Activated CD8-positive, alpha-beta T cell treated with anti-CD3 and anti-CD28 coated beads for 36 hours (primary cell): ENCODE measurements around the gene EEF2K. TPM values are rescaled to one million over a fixed set of nuclear protein-coding genes. Genes with fewer than 3 reads are reported as not detected.

Experiments
- ATAC-seq: fragments of 200-7000 bp; cut with Tn5 transposase; one replicate; pipeline ENCODE4 v1.10.0; 2021; ENCODE audit warnings: mild to moderate bottlenecking, moderate library complexity
- CTCF ChIA-PET: fragments of 350-600 bp; sonication (Branson Sonifier 250); formaldehyde crosslinking; loops from one replicate; lab custom pipeline; 2021; ENCODE audit warnings: antibody characterized with exemption; lab: Charles Lee
- POLR2A ChIA-PET: fragments of 350-600 bp; sonication (Branson Sonifier 250); formaldehyde crosslinking; loops from one replicate; lab custom pipeline; 2021; ENCODE audit warnings: antibody characterized with exemption; lab: Charles Lee
- DNase-seq: peaks from one replicate; pipeline ENCODE4 v3.0.0-alpha.2; 2020
- H3K27ac Mint-ChIP-seq: one replicate; pipeline ENCODE4 v1.8.0; 2021; ENCODE audit warnings: mild to moderate bottlenecking, mixed read lengths
- H3K27me3 Mint-ChIP-seq: one replicate; pipeline ENCODE4 v1.8.0; 2021; ENCODE audit warnings: mixed read lengths
- H3K36me3 Mint-ChIP-seq: one replicate; pipeline ENCODE4 v1.8.0; 2021; ENCODE audit warnings: low read depth, mixed read lengths
- H3K4me1 Mint-ChIP-seq: one replicate; pipeline ENCODE4 v1.8.0; 2021; ENCODE audit warnings: low read depth, mixed read lengths
- H3K4me3 Mint-ChIP-seq: one replicate; pipeline ENCODE4 v1.8.0; 2021; ENCODE audit warnings: mild to moderate bottlenecking, moderate library complexity, mixed read lengths
- H3K9me3 Mint-ChIP-seq: one replicate; pipeline ENCODE4 v1.8.0; 2021; ENCODE audit warnings: mixed read lengths
- CTCF ChIP-seq: fragments of 200-600 bp; IDR thresholded peaks from one replicate; pipeline ENCODE4 v1.8.0; 2022; ENCODE audit warnings: antibody characterized with exemption, mild to moderate bottlenecking
- intact Hi-C: fragments of 100-400 bp; cut with micrococcal nuclease; formaldehyde crosslinking; loops from one replicate; pipeline ENCODE4 v1.10.0; 2022
- total RNA-seq, 2 experiments: library from RNA; stranded (reverse); gene quantifications; one replicate each; pipeline ENCODE4 v1.2.3, GENCODE V29; 2021

EEF2K gene
- total RNA-seq, 2 experiments from 2014 or later: 28.6 to 31.2 TPM

GRCh38 chr16:22188595-22189442 is 17.3 kb upstream of the EEF2K start:
- ChIA-PET CTCF (interaction anchor here (0.6 to 5.9 kb wide), 46 partner anchors 8 to 532 kb away, joined by 3 to 82 read pairs (median 4); partner anchors contain the start of genes MOSMO, PDZD9, POLR3E and UQCRC2), POLR2A (interaction anchor here (0.6 to 8.7 kb wide), 11 partner anchors 10 to 236 kb away, joined by 3 to 113 read pairs (median 4); partner anchors contain the start of genes EEF2K, MOSMO, UQCRC2 and VWA3A)
- peaks cover 3% of the 10 kb centered on the region for H3K36me3 Mint-ChIP-seq
- peak overlapping the region; percentile 94 for H3K4me3 Mint-ChIP-seq
- DNase-seq: peak; percentile 78
- H3K9me3 Mint-ChIP-seq: peaks cover 5% of the 10 kb centered on the region
- peak; percentile 90 for TF ChIP-seq CTCF
- intact Hi-C loops: loop anchor here (2.0 to 5.0 kb wide), 3 partner anchors 92 to 237 kb away; partner anchors contain the start of gene UQCRC2
- H3K27me3 Mint-ChIP-seq: no peaks in the 10 kb centered on the region
- peak overlapping the region; percentile 100 for H3K27ac Mint-ChIP-seq
- H3K4me1 Mint-ChIP-seq: peaks cover 43% of the 10 kb centered on the region
- no peak for ATAC-seq

DNA sequence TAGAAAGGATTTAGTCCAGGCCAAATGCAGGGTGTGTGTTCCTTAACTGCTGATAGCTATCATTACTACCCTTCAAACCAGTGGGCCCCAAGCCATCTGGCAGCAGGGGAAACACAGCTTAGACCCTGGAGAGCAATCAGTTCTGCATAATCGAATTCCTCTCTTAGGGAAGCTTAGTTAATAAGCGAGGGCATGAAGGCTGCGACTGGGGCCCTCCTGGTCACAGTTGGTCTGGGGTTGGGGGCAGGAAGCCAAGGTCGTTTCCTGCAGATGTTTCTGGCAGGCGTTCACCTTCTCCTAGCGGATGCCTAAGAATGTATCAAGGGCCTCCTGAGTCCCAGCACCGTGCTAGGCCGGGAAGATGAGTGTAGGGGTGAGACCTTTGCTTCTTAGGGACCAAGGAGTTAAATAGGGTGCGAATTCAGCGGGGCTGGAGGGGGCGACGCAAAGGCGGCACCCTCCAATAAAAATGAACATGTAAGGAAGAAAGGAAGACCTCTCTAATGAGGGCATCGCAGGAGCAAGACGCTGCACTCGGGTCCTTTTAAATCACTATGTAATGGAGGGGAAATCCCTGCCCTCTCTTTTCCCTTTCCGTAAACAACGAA is 16.5 kb upstream of the EEF2K start:
- Mint-ChIP-seq H3K9me3 (peaks cover 8% of the 10 kb centered on the region), H3K27me3 (no peaks in the 10 kb centered on the region), H3K4me1 (peaks cover 48% of the 10 kb centered on the region), H3K4me3 (peak overlapping the region; percentile 94), H3K27ac (peak overlapping the region; percentile 100), H3K36me3 (peaks cover 7% of the 10 kb centered on the region)
- peak; percentile 41 for DNase-seq
- ATAC-seq: no peak
- TF ChIP-seq CTCF: no peak
- POLR2A ChIA-PET: interaction anchor here (0.8 to 8.7 kb wide), 7 partner anchors 16 to 237 kb away, joined by 4 to 113 read pairs (median 6); partner anchors contain the start of genes EEF2K, MOSMO and UQCRC2
- CTCF ChIA-PET: interaction anchor here (0.8 to 5.9 kb wide), 22 partner anchors 9 to 481 kb away, joined by 3 to 82 read pairs (median 8); partner anchors contain the start of genes MOSMO, PDZD9, POLR3E and UQCRC2
- intact Hi-C loops: loop anchor here (2.0 to 5.0 kb wide), 3 partner anchors 92 to 237 kb away; partner anchors contain the start of gene UQCRC2

GRCh38 chr16:22190081-22190775 is 15.8 kb upstream of the EEF2K start:
- peak; percentile 100 for DNase-seq
- CTCF ChIA-PET: interaction anchor here (1.2 to 5.9 kb wide), 6 partner anchors 10 to 200 kb away, joined by 4 to 81 read pairs (median 24); partner anchors contain the start of genes MOSMO and POLR3E
- peak; percentile 66 for ATAC-seq
- intact Hi-C loops: no loop called here
- Mint-ChIP-seq H3K4me3 (peak overlapping the region; percentile 94), H3K4me1 (peaks cover 54% of the 10 kb centered on the region), H3K9me3 (peaks cover 8% of the 10 kb centered on the region), H3K36me3 (peaks cover 10% of the 10 kb centered on the region), H3K27me3 (no peaks in the 10 kb centered on the region), H3K27ac (peak overlapping the region; percentile 100)
- TF ChIP-seq CTCF: no peak
- POLR2A ChIA-PET: interaction anchor here (1.0 to 8.7 kb wide), 6 partner anchors 17 to 238 kb away, joined by 3 to 113 read pairs (median 6); partner anchors contain the start of genes EEF2K, POLR3E and UQCRC2

DNA sequence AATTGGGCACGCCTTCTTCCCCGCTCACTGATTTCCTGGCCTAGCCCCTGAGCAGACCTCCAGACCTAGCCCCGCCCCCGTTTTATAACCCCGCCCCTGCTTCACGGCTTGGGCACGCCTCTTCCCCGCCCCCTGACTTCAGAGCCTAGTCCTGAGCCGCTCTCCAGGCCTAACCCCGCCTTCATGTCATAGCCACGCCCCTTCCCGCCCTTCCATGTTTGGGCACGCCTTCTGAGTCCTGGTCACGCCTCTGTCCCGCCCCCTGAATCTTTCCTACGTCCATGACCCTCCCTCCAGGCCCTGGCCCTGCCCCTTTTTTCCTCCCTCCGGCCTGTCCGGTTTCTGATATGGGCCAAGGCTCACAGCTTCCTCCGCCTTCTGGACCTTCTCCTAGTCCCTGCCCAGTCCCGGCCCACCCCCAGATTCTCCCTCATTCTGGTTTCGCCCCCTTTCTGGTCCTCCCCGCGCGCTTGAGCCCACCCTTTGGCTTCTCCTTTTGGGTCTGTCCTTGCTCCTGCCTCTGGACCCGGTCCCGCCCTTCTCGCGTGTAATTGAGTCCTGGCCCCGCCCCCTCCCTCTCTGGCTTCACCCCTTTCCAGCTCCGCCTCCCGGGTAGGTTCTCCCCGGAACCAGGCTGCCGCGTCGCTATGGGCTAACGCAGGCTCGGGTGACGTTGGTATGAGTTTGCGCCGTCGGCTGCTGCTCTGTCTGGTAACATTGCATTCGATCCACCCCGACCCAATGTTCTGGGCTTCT is 15.1 kb upstream of the EEF2K start:
- ChIA-PET CTCF (interaction anchor here (1.4 to 5.9 kb wide), 5 partner anchors 15 to 184 kb away, joined by 5 to 37 read pairs (median 8); partner anchors contain the start of genes EEF2K and POLR3E), POLR2A (interaction anchor here (1.0 to 8.7 kb wide), 9 partner anchors 11 to 238 kb away, joined by 3 to 113 read pairs (median 5); partner anchors contain the start of genes EEF2K, MOSMO and POLR3E)
- Mint-ChIP-seq H3K4me1 (peaks cover 59% of the 10 kb centered on the region), H3K4me3 (peak overlapping the region; percentile 94), H3K9me3 (peaks cover 8% of the 10 kb centered on the region), H3K36me3 (peaks cover 12% of the 10 kb centered on the region), H3K27ac (peak overlapping the region; percentile 100), H3K27me3 (peaks cover 2% of the 10 kb centered on the region)
- ATAC-seq (peak; percentile 71), DNase-seq (peak; percentile 100)
- no peak for TF ChIP-seq CTCF
- intact Hi-C loops: no loop called here
